Stimulated activated CD4-positive, alpha-beta T cell treated with anti-CD3 and anti-CD28 coated beads, Interleukin-12 subunit alpha, Interleukin-12 subunit beta, amount 100 ng/mL, for 48 hours (primary cell): ENCODE measurements around the gene ITGAL.

Source experiments
- DNase-seq, 3 donors: peaks; one replicate each; pipeline ENCODE4 v3.0.0-alpha.2; 2020; ENCODE audit warnings: low read depth in 2 of 3, low spot score in 1 of 3

ITGAL gene

GRCh38 chr16:30567160-30567990, 94.8 kb downstream of the ITGAL start:
- DNase-seq: peak; percentile 58 to 65 (median 61)

- peak in 1 of 3 donors; percentile 35 for DNase-seq
Measured at GRCh38 chr16:30567991-30568638, 95.6 kb downstream of the ITGAL start.

- no peak for DNase-seq
Measured at GRCh38 chr16:30569281-30569680, 96.7 kb downstream of the ITGAL start.

GRCh38 chr16:30569746-30570635, 97.4 kb downstream of the ITGAL start:
- no peak for DNase-seq

GRCh38 chr16:30570636-30571444, 98.3 kb downstream of the ITGAL start:
- no peak for DNase-seq

GRCh38 chr16:30571445-30572322, 99.1 kb downstream of the ITGAL start, which contains the start of gene ZNF688:
Gene ZNF688, minus strand, starts transcription at chr16:30571714. Its CDS starts 85 bp downstream, at chr16:30571629.
- peak; percentile 85 to 90 (median 88) for DNase-seq
